ENCODE results near the gene ANAPC4.
A peak's percentile ranks its signal among the peaks of the same experiment; 100 is the strongest.

Gene ANAPC4

GRCh38 chr4:25437926-25438325, 60.9 kb downstream of the ANAPC4 start:
- DNase-seq (ENCODE audit: low read depth in 2 of 2) = no peak

- peak in 1 of 2 donors; percentile 17 for DNase-seq (ENCODE audit: low read depth in 2 of 2)
Observed at GRCh38 chr4:25439918-25440477, 62.9 kb downstream of the ANAPC4 start.

GRCh38 chr4:25440478-25441030, 63.5 kb downstream of the ANAPC4 start:
- DNase-seq (ENCODE audit: low read depth in 2 of 2) = no peak

- no peak for DNase-seq (ENCODE audit: low read depth in 2 of 2)
Observed at GRCh38 chr4:25441519-25442117, 64.6 kb downstream of the ANAPC4 start.

GRCh38 chr4:25442863-25443307, 65.8 kb downstream of the ANAPC4 start:
- DNase-seq (ENCODE audit: low read depth in 2 of 2) = no peak

GRCh38 chr4:25443851-25444250, 66.8 kb downstream of the ANAPC4 start:
- DNase-seq (ENCODE audit: low read depth in 2 of 2) = no peak

- no peak for DNase-seq (ENCODE audit: low read depth in 2 of 2)
Observed at GRCh38 chr4:25446611-25447010, 69.5 kb downstream of the ANAPC4 start.

- DNase-seq (ENCODE audit: low read depth in 2 of 2) = no peak
Observed at GRCh38 chr4:25448379-25449109, 71.5 kb downstream of the ANAPC4 start.

GRCh38 chr4:25449270-25449669, 72.2 kb downstream of the ANAPC4 start:
- DNase-seq (ENCODE audit: low read depth in 2 of 2) = no peak

- no peak for DNase-seq (ENCODE audit: low read depth in 2 of 2)
Observed at GRCh38 chr4:25449688-25450087, 72.6 kb downstream of the ANAPC4 start.

GRCh38 chr4:25450491-25450901, 73.4 kb downstream of the ANAPC4 start:
- DNase-seq (ENCODE audit: low read depth in 2 of 2) = no peak

- DNase-seq (ENCODE audit: low read depth in 2 of 2) = no peak
Observed at GRCh38 chr4:25451676-25452075, 74.6 kb downstream of the ANAPC4 start.

- DNase-seq (ENCODE audit: low read depth in 2 of 2) = no peak
Observed at GRCh38 chr4:25452081-25452480, 75.0 kb downstream of the ANAPC4 start.

- DNase-seq (ENCODE audit: low read depth in 2 of 2) = no peak
Observed at GRCh38 chr4:25454476-25454875, 77.4 kb downstream of the ANAPC4 start.

GRCh38 chr4:25457053-25457715, 80.1 kb downstream of the ANAPC4 start:
- no peak for DNase-seq (ENCODE audit: low read depth in 2 of 2)

- no peak for DNase-seq (ENCODE audit: low read depth in 2 of 2)
Observed at GRCh38 chr4:25466966-25467697, 90.1 kb downstream of the ANAPC4 start.

- no peak for DNase-seq (ENCODE audit: low read depth in 2 of 2)
Observed at GRCh38 chr4:25467843-25468242, 90.8 kb downstream of the ANAPC4 start.
